GM08714 (cell line): ENCODE data around the gene TOM1.
"Not testable (repeated sequence)": the region's sequence is repeated elsewhere in the genome, so short reads cannot be mapped to it uniquely, and the experiment has no call there.

Experiments used
- H3K4me3 ChIP-seq: fragments of 200-500 bp; sonication (Bioruptor generic); 2 replicates; pipeline ENCODE4 v1.5.1; 2014; ENCODE audit warnings: mild to moderate bottlenecking, low read length, inconsistent platforms
- ZNF274 ChIP-seq: IDR thresholded peaks from 2 replicates; pipeline ENCODE4 v1.6.1; 2012; ENCODE audit warnings: mild to moderate bottlenecking, low read depth, low read length

The TOM1 gene

DNA sequence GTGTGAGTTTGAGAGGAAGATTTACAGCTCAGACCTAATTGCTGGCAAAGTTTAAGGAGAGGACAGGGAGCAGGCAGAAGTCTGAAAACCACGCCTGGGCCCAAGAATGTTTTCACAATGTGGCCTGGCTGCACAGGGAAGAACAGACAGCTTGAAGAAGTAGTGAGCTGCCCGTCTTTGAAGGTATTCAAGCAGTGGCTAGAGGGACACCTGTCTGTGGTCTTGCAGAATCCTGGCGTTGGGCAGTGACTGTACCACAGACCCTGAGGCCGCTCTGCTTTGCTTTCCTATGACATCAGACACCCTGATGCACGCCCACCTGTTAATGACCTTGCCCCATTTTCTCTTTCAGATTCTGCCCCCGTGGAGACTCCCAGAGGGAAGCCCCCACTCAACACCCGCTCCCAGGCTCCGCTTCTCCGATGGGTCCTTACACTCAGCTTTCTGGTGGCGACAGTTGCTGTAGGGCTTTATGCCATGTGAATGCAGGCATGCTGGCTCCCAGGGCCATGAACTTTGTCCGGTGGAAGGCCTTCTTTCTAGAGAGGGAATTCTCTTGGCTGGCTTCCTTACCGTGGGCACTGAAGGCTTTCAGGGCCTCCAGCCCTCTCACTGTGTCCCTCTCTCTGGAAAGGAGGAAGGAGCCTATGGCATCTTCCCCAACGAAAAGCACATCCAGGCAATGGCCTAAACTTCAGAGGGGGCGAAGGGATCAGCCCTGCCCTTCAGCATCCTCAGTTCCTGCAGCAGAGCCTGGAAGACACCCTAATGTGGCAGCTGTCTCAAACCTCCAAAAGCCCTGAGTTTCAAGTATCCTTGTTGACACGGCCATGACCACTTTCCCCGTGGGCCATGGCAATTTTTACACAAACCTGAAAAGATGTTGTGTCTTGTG, 93.7 kb downstream of the TOM1 start:
- H3K4me3 ChIP-seq, result no peak overlapping the region
- TF ChIP-seq ZNF274, result no peak

DNA sequence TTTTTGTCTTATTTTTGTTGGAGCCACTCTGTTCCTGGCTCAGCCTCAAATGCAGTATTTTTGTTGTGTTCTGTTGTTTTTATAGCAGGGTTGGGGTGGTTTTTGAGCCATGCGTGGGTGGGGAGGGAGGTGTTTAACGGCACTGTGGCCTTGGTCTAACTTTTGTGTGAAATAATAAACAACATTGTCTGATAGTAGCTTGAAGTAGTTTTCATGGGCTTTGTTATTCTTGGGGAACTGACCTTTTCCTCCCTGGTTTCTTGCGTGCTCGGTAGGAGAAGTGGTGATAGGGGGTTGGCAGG, 94.3 kb downstream of the TOM1 start:
- no peak for TF ChIP-seq ZNF274
- H3K4me3 ChIP-seq, result no peak overlapping the region

DNA sequence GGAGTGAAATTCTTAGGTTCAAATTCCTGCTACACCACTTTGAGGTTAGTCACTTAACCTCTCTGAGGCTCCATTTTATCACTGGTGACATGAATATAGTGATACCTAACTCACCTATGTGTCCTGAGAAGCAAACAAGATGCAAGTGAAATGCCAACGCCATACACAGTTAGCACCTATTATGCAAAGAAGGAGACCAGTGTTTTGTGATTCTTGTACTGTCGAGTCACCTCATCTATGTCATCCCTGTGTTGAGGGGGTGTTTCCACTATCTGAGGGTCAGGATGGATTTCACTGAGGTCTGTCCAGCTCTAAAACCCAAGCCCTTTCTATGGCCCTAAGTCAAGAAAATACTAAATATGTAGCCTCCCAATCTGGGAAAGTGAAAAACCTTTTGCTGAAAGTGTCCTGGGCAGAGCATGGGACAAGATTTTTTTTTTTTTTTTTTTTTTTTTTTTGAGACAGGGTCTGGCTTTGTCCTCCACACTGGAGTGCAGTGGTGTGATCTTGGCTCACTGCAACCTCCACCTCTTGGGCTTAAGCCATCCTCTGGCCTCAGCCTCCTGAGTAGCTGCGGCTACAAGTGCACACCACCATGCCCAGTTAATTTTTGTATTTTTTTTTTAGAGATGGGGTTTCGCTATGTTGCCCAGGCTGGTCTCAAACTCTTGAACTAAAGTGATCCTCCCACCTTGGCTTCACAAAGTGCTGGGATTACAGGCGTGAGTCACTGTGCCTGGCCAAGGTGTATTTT, 95.3 kb downstream of the TOM1 start:
- H3K4me3 ChIP-seq, result no peak overlapping the region
- TF ChIP-seq ZNF274, result no peak

- H3K4me3 ChIP-seq, result not testable (repeated sequence)
Observed at GRCh38 chr22:35396622-35397021, 96.9 kb downstream of the TOM1 start.

DNA sequence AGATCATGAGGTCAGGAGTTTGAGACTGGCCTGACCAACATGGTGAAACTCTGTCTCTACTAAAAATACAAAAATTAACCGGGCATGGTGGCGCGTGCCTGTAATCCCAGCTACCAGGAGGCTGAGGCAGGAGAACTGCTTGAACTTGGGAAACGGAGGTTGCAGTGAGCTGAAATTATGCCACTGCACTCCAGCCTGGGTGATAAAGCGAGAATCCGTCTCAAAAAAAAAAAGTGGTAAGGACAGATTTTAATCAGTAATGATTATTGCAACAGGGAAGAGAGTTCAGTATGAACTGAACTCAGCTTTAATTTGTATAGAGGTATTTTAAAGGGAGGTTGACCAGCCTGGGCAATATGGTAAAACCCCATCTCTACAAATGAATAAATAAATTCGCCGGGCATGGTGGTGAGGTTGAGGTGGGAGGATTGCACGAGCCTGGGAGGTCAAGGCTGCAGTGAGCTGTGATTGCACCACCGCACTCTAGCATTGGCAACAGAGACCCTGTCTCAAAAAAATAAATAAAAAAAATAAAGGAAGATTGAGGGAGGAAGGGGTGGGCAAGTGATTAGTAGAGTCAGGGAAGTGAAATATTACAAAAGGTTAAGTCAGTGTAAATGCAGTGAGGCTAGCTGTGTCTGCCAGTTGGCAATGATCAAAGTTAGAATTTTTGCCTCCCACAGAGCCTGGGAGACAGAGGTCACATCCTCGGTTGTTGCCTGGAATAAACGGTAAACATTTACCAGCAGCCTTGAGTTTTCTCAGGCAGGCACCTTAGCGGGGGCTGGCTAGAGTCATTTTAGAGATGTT, 97.6 kb downstream of the TOM1 start:
- TF ChIP-seq ZNF274, result no peak
- H3K4me3 ChIP-seq, result no peak overlapping the region
